ENCODE data around the gene PTGIS. TPM values are rescaled to one million over a fixed set of nuclear protein-coding genes. Genes with fewer than 3 reads are reported as not detected.

PTGIS gene
- total RNA-seq, 6 experiments from 2014 or later: 0.05 TPM; not detected in 5

- peaks cover 20% of the 10 kb centered on the region for H3K27me3 Mint-ChIP-seq (ENCODE audit: insufficient read depth)
- DNase-seq: no peak
- H3K4me1 Mint-ChIP-seq (ENCODE audit: low read depth): no peaks in the 10 kb centered on the region
- H3K4me3 Mint-ChIP-seq: no peak overlapping the region
- H3K27ac Mint-ChIP-seq: no peak overlapping the region
- peaks cover 14% of the 10 kb centered on the region for H3K9me3 Mint-ChIP-seq
- TF ChIP-seq CTCF (IDR thresholded peaks at IDR 0.05): no peak
- H3K36me3 Mint-ChIP-seq (ENCODE audit: low read depth): no peaks in the 10 kb centered on the region
Measured at GRCh38 chr20:49544535-49544934, 23.4 kb downstream of the PTGIS start.

- Mint-ChIP-seq H3K27ac (no peak overlapping the region), H3K27me3 (ENCODE audit: insufficient read depth) (peaks cover 20% of the 10 kb centered on the region), H3K4me3 (no peak overlapping the region), H3K36me3 (ENCODE audit: low read depth) (no peaks in the 10 kb centered on the region), H3K9me3 (peaks cover 14% of the 10 kb centered on the region), H3K4me1 (ENCODE audit: low read depth) (no peaks in the 10 kb centered on the region)
- TF ChIP-seq CTCF (IDR thresholded peaks at IDR 0.05): no peak
- DNase-seq: no peak
Measured at GRCh38 chr20:49543858-49544437, 24.0 kb downstream of the PTGIS start.

GRCh38 chr20:49543071-49543857, 24.7 kb downstream of the PTGIS start:
- Mint-ChIP-seq H3K4me1 (ENCODE audit: low read depth) (no peaks in the 10 kb centered on the region), H3K4me3 (no peak overlapping the region), H3K27ac (no peak overlapping the region), H3K36me3 (ENCODE audit: low read depth) (no peaks in the 10 kb centered on the region), H3K9me3 (peaks cover 14% of the 10 kb centered on the region), H3K27me3 (ENCODE audit: insufficient read depth) (peaks cover 20% of the 10 kb centered on the region)
- TF ChIP-seq CTCF (IDR thresholded peaks at IDR 0.05): no peak
- no peak for DNase-seq

- Mint-ChIP-seq H3K4me1 (ENCODE audit: low read depth) (no peaks in the 10 kb centered on the region), H3K9me3 (peaks cover 14% of the 10 kb centered on the region), H3K27ac (no peak overlapping the region), H3K36me3 (ENCODE audit: low read depth) (no peaks in the 10 kb centered on the region), H3K27me3 (ENCODE audit: insufficient read depth) (peaks cover 20% of the 10 kb centered on the region), H3K4me3 (no peak overlapping the region)
- no peak for DNase-seq
- TF ChIP-seq CTCF (IDR thresholded peaks at IDR 0.05): no peak
Measured at GRCh38 chr20:49542514-49542991, 25.4 kb downstream of the PTGIS start.

- DNase-seq: peak; percentile 63
- no peaks in the 10 kb centered on the region for H3K4me1 Mint-ChIP-seq (ENCODE audit: low read depth)
- H3K36me3 Mint-ChIP-seq (ENCODE audit: low read depth): no peaks in the 10 kb centered on the region
- H3K27ac Mint-ChIP-seq: no peak overlapping the region
- H3K27me3 Mint-ChIP-seq (ENCODE audit: insufficient read depth): peaks cover 16% of the 10 kb centered on the region
- peaks cover 14% of the 10 kb centered on the region for H3K9me3 Mint-ChIP-seq
- TF ChIP-seq CTCF (IDR thresholded peaks at IDR 0.05): peak; percentile 96
- no peak overlapping the region for H3K4me3 Mint-ChIP-seq
Measured at GRCh38 chr20:49541733-49542513, 26.0 kb downstream of the PTGIS start.

Measured in HFFc6 (cell line).